Measurements from ENCODE around the gene SIAH3.

The SIAH3 gene

GRCh38 chr13:45826731-45827130 is 24.8 kb downstream of the SIAH3 start:
- DNase-seq = no peak
- H3K9me3 ChIP-seq (ENCODE audit: control insufficient read depth, low read length) = no peaks in the 10 kb centered on the region
- H3K27me3 ChIP-seq (replicated peaks; ENCODE audit: control insufficient read depth, insufficient read depth, low read length, poor library complexity, severe bottlenecking) = no peaks in the 10 kb centered on the region
- no peaks in the 10 kb centered on the region for H3K36me3 ChIP-seq (ENCODE audit: control insufficient read depth, insufficient read depth, low read length)
- H3K27ac ChIP-seq (ENCODE audit: insufficient read depth, low read length, poor library complexity, severe bottlenecking) = no peak overlapping the region
- no peak overlapping the region for H3K4me3 ChIP-seq (ENCODE audit: insufficient read depth, low read depth, low read length, poor library complexity, severe bottlenecking)
- no peaks in the 10 kb centered on the region for H3K4me1 ChIP-seq (ENCODE audit: control insufficient read depth, insufficient read depth, low read length, poor library complexity, severe bottlenecking)

- Histone ChIP-seq H3K36me3 (ENCODE audit: control insufficient read depth, insufficient read depth, low read length) (no peaks in the 10 kb centered on the region), H3K4me3 (ENCODE audit: insufficient read depth, low read depth, low read length, poor library complexity, severe bottlenecking) (no peak overlapping the region), H3K27ac (ENCODE audit: insufficient read depth, low read length, poor library complexity, severe bottlenecking) (no peak overlapping the region), H3K27me3 (replicated peaks; ENCODE audit: control insufficient read depth, insufficient read depth, low read length, poor library complexity, severe bottlenecking) (no peaks in the 10 kb centered on the region), H3K4me1 (ENCODE audit: control insufficient read depth, insufficient read depth, low read length, poor library complexity, severe bottlenecking) (no peaks in the 10 kb centered on the region), H3K9me3 (ENCODE audit: control insufficient read depth, low read length) (no peaks in the 10 kb centered on the region)
- no peak for DNase-seq
Measured at GRCh38 chr13:45825387-45825650, 26.2 kb downstream of the SIAH3 start.

GRCh38 chr13:45823583-45823982 is 28.0 kb downstream of the SIAH3 start:
- H3K4me3 ChIP-seq (ENCODE audit: insufficient read depth, low read depth, low read length, poor library complexity, severe bottlenecking) = no peak overlapping the region
- no peak for DNase-seq
- no peaks in the 10 kb centered on the region for H3K4me1 ChIP-seq (ENCODE audit: control insufficient read depth, insufficient read depth, low read length, poor library complexity, severe bottlenecking)
- no peaks in the 10 kb centered on the region for H3K27me3 ChIP-seq (replicated peaks; ENCODE audit: control insufficient read depth, insufficient read depth, low read length, poor library complexity, severe bottlenecking)
- no peaks in the 10 kb centered on the region for H3K36me3 ChIP-seq (ENCODE audit: control insufficient read depth, insufficient read depth, low read length)
- no peak overlapping the region for H3K27ac ChIP-seq (ENCODE audit: insufficient read depth, low read length, poor library complexity, severe bottlenecking)
- no peaks in the 10 kb centered on the region for H3K9me3 ChIP-seq (ENCODE audit: control insufficient read depth, low read length)

GRCh38 chr13:45821811-45822210 is 29.7 kb downstream of the SIAH3 start:
- no peak for DNase-seq
- Histone ChIP-seq H3K4me3 (ENCODE audit: insufficient read depth, low read depth, low read length, poor library complexity, severe bottlenecking) (no peak overlapping the region), H3K27me3 (replicated peaks; ENCODE audit: control insufficient read depth, insufficient read depth, low read length, poor library complexity, severe bottlenecking) (no peaks in the 10 kb centered on the region), H3K4me1 (ENCODE audit: control insufficient read depth, insufficient read depth, low read length, poor library complexity, severe bottlenecking) (no peaks in the 10 kb centered on the region), H3K36me3 (ENCODE audit: control insufficient read depth, insufficient read depth, low read length) (no peaks in the 10 kb centered on the region), H3K9me3 (ENCODE audit: control insufficient read depth, low read length) (no peaks in the 10 kb centered on the region), H3K27ac (ENCODE audit: insufficient read depth, low read length, poor library complexity, severe bottlenecking) (no peak overlapping the region)

GRCh38 chr13:45820106-45820838 is 31.3 kb downstream of the SIAH3 start:
- no peak for DNase-seq
- Histone ChIP-seq H3K27ac (ENCODE audit: insufficient read depth, low read length, poor library complexity, severe bottlenecking) (no peak overlapping the region), H3K4me1 (ENCODE audit: control insufficient read depth, insufficient read depth, low read length, poor library complexity, severe bottlenecking) (no peaks in the 10 kb centered on the region), H3K36me3 (ENCODE audit: control insufficient read depth, insufficient read depth, low read length) (no peaks in the 10 kb centered on the region), H3K4me3 (ENCODE audit: insufficient read depth, low read depth, low read length, poor library complexity, severe bottlenecking) (no peak overlapping the region), H3K9me3 (ENCODE audit: control insufficient read depth, low read length) (no peaks in the 10 kb centered on the region), H3K27me3 (replicated peaks; ENCODE audit: control insufficient read depth, insufficient read depth, low read length, poor library complexity, severe bottlenecking) (no peaks in the 10 kb centered on the region)

- no peaks in the 10 kb centered on the region for H3K4me1 ChIP-seq (ENCODE audit: control insufficient read depth, insufficient read depth, low read length, poor library complexity, severe bottlenecking)
- no peak overlapping the region for H3K27ac ChIP-seq (ENCODE audit: insufficient read depth, low read length, poor library complexity, severe bottlenecking)
- no peak for DNase-seq
- H3K36me3 ChIP-seq (ENCODE audit: control insufficient read depth, insufficient read depth, low read length) = no peaks in the 10 kb centered on the region
- H3K9me3 ChIP-seq (ENCODE audit: control insufficient read depth, low read length) = no peaks in the 10 kb centered on the region
- no peak overlapping the region for H3K4me3 ChIP-seq (ENCODE audit: insufficient read depth, low read depth, low read length, poor library complexity, severe bottlenecking)
- no peaks in the 10 kb centered on the region for H3K27me3 ChIP-seq (replicated peaks; ENCODE audit: control insufficient read depth, insufficient read depth, low read length, poor library complexity, severe bottlenecking)
Measured at GRCh38 chr13:45817833-45818232, 33.7 kb downstream of the SIAH3 start.

GRCh38 chr13:45816427-45816826 is 35.1 kb downstream of the SIAH3 start:
- Histone ChIP-seq H3K4me1 (ENCODE audit: control insufficient read depth, insufficient read depth, low read length, poor library complexity, severe bottlenecking) (no peaks in the 10 kb centered on the region), H3K36me3 (ENCODE audit: control insufficient read depth, insufficient read depth, low read length) (no peaks in the 10 kb centered on the region), H3K27ac (ENCODE audit: insufficient read depth, low read length, poor library complexity, severe bottlenecking) (no peak overlapping the region), H3K9me3 (ENCODE audit: control insufficient read depth, low read length) (no peaks in the 10 kb centered on the region), H3K4me3 (ENCODE audit: insufficient read depth, low read depth, low read length, poor library complexity, severe bottlenecking) (no peak overlapping the region), H3K27me3 (replicated peaks; ENCODE audit: control insufficient read depth, insufficient read depth, low read length, poor library complexity, severe bottlenecking) (no peaks in the 10 kb centered on the region)
- no peak for DNase-seq

- Histone ChIP-seq H3K27ac (ENCODE audit: insufficient read depth, low read length, poor library complexity, severe bottlenecking) (no peak overlapping the region), H3K27me3 (replicated peaks; ENCODE audit: control insufficient read depth, insufficient read depth, low read length, poor library complexity, severe bottlenecking) (no peaks in the 10 kb centered on the region), H3K9me3 (ENCODE audit: control insufficient read depth, low read length) (no peaks in the 10 kb centered on the region), H3K4me1 (ENCODE audit: control insufficient read depth, insufficient read depth, low read length, poor library complexity, severe bottlenecking) (no peaks in the 10 kb centered on the region), H3K4me3 (ENCODE audit: insufficient read depth, low read depth, low read length, poor library complexity, severe bottlenecking) (no peak overlapping the region), H3K36me3 (ENCODE audit: control insufficient read depth, insufficient read depth, low read length) (no peaks in the 10 kb centered on the region)
- no peak for DNase-seq
Measured at GRCh38 chr13:45812695-45813372, 38.7 kb downstream of the SIAH3 start.

- H3K36me3 ChIP-seq (ENCODE audit: control insufficient read depth, insufficient read depth, low read length) = no peaks in the 10 kb centered on the region
- H3K27ac ChIP-seq (ENCODE audit: insufficient read depth, low read length, poor library complexity, severe bottlenecking) = no peak overlapping the region
- H3K4me1 ChIP-seq (ENCODE audit: control insufficient read depth, insufficient read depth, low read length, poor library complexity, severe bottlenecking) = no peaks in the 10 kb centered on the region
- no peak overlapping the region for H3K4me3 ChIP-seq (ENCODE audit: insufficient read depth, low read depth, low read length, poor library complexity, severe bottlenecking)
- no peaks in the 10 kb centered on the region for H3K27me3 ChIP-seq (replicated peaks; ENCODE audit: control insufficient read depth, insufficient read depth, low read length, poor library complexity, severe bottlenecking)
- H3K9me3 ChIP-seq (ENCODE audit: control insufficient read depth, low read length) = no peaks in the 10 kb centered on the region
- no peak for DNase-seq
Measured at GRCh38 chr13:45811891-45812694, 39.5 kb downstream of the SIAH3 start.

GRCh38 chr13:45809801-45810394 is 41.7 kb downstream of the SIAH3 start:
- Histone ChIP-seq H3K36me3 (ENCODE audit: control insufficient read depth, insufficient read depth, low read length) (no peaks in the 10 kb centered on the region), H3K27ac (ENCODE audit: insufficient read depth, low read length, poor library complexity, severe bottlenecking) (no peak overlapping the region), H3K9me3 (ENCODE audit: control insufficient read depth, low read length) (no peaks in the 10 kb centered on the region), H3K27me3 (replicated peaks; ENCODE audit: control insufficient read depth, insufficient read depth, low read length, poor library complexity, severe bottlenecking) (no peaks in the 10 kb centered on the region), H3K4me3 (ENCODE audit: insufficient read depth, low read depth, low read length, poor library complexity, severe bottlenecking) (no peak overlapping the region), H3K4me1 (ENCODE audit: control insufficient read depth, insufficient read depth, low read length, poor library complexity, severe bottlenecking) (no peaks in the 10 kb centered on the region)
- no peak for DNase-seq

Measured in effector memory CD4-positive, alpha-beta T cell (primary cell).